GM20431 (cell line): ENCODE data around the gene HOXC6.
"Not testable (repeated sequence)": the region's sequence is repeated elsewhere in the genome, so short reads cannot be mapped to it uniquely, and the experiment has no call there.

Experiments
- in situ Hi-C: fragments of 300-500 bp; cut with MseI, MboI; formaldehyde crosslinking; loops from one replicate; pipeline ENCODE4 v1.15.0; 2020; ENCODE audit warnings: low sequenced_read_pairs; ENCODE audit not compliant: unreplicated experiment

HOXC6 gene

DNA sequence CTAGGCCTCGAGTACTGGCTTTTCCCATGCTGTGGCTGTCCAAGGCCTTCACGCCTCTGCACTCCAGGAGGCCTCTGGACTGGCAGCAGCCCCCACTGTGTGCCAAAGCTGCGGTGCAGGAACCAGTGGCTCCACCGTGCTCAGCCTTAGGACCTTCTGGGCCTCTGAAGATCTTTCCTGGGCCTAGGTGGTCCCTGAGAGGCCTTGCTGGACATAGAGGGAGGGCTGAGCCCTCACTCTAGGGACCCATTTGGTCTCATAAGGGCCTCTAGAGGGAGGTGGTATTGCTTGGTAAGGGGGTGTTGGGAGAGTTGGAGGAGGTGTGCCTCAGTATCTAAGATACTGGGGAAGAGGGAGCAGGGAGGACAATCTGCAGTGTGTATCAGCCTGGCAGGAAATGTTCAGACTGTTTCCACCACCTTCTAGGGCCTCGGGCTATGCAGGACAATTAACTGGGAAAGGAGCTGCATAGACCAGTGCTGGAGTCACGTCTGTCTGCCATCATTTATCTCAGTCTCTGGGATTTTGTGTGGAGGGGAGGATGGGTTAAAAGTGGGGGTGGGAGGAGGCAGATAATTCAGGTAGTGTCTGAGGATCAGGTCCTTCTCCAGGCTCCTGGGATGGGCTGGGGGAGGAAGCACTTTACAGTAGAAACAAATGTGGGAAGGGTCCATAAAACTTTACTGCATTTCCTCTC, 7.5 kb downstream of the HOXC6 start:
- in situ Hi-C loops: loop anchor here (10.0 kb wide), 1 partner anchor 159 kb away; no protein-coding TSS in a partner anchor

DNA sequence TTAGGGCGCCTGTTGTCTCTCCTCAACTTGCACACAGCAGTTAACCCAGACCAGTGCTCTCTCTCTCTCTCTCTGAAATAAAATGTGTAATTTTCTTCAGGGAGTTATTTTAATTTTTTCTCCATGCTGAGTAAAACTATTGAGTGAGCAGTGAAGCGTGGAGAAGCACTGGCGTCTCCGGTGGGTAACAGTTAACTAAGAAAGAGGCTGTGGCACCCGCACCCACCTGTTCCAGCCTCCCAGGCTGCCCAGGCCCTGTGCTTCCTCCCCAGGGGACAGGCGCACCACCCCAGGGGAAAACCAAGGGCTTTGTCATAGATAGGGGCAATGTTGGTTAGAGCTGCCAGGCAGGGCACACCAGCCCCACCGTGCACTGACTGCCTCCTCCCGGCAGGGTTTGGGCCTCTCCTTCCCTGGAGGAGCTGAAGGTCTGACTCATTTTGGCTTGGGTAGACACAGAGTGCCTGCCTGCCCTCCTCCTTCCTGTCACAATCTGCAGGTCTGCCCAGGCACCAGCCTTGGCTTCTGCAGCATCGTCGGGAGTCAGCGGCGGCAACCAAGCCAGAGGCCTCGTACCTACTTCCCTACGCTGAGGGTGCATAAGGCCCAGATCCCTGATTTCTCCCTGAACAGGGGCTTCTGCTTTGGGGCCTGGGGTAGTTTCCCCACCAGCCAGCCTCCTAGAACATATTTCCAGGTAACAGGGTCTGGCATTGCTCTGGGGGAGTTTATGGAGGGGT, 8.6 kb downstream of the HOXC6 start:
- in situ Hi-C loops: loop anchor here (10.0 kb wide), 1 partner anchor 158 kb away; no protein-coding TSS in a partner anchor

DNA sequence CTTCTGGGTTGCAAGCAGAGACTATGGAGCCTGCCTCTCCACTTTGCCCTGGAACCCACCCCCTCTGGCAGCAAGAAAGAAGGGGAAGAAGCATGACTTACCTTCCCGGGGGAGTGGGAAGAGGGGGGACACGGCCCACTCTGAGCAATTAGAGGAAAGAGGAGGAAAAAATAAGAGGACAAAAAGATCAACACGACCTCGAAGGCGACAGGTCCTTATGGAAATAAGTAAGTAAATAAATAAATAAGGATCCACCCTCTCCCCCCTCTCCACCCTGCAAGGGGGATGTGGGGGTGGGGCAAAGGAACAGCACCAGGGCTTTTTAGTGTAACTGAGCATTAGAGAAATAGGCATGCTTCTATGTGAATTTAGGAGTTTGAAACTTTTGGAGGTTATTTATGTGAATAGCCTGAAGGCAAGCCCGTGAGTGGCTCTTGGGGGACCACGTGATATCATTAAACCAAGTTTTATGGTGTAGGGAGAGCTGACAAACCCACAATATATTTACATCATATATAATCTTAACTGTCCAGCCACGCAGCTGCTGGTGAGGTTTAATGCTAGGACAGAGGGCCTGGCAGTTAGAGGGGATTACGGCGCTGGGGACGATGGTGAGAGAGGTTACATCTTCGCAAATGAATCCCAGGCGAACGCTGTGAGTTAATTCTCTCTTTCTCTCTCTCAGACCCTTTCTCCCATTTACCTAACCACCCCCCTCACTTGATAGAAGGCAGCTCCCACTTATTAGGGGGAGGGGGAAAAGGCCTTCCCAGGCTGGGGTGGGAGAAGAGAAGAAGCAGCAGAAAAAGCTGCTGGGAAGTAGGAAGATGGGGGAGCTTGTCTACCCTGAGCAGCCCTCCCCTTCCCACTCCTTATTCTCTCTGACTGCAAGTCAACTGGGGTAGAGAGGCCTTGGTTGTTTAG, 9.4 kb downstream of the HOXC6 start:
- in situ Hi-C loops: loop anchor here (10.0 kb wide), 1 partner anchor 157 kb away; no protein-coding TSS in a partner anchor

DNA sequence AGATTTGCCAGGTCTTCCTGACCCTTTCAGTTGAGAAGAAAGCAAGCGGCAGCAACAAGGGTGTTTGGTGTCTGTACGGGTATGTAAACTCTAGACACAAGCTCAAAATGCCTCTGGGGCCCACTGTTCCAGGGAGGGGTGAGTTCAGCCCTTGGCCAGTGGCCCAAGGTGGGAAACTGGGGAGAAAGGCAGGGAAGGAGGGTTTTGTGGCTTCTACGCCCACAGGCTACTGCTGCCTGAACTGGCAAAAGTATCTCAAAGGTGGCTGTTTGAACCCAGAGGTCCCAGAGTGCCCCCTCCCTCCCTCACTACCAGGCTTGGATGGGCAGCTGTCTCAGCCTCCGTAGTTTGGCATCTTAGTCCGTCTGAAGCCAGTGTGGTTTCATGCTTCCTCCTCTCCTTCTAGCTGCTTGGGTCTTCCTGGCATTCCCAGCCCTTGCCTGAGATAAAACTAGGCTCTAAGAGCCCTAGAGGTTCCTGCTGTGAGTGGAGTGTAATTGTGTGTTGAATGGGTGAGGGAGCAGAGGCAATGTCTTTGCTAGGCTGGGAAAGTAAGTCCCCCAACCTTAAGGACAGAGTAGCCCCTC, 10.1 kb downstream of the HOXC6 start:
- in situ Hi-C loops: loop anchor here (10.0 kb wide), 1 partner anchor 156 kb away; no protein-coding TSS in a partner anchor

DNA sequence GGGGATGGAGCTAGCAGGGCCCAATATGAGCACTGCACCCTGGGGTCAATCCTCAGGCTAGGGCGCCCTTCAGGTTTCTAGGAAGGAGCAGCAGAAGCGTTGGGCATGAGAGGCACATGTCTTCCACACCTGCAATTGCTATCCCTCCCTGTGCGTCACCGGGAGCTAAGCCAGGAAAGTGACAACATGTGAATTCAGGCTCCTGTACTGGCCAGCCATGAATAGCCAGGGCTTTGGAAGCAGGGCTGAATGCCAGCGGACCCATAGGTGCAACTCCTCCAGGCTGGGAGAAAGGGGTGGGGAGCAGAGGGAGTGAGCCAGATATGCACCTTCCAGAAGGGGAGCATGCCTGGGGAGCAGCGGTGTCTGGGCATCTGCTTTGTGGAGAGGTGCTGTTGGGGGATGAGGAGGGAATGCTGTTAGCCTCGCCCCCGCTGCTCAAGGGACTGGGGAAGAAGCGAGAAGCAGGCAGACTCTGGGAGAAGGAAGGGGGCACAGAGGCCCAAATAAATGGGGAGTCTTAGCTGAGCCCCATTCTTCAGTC, 10.7 kb downstream of the HOXC6 start:
- in situ Hi-C loops: loop anchor here (10.0 kb wide), 1 partner anchor 156 kb away; no protein-coding TSS in a partner anchor

DNA sequence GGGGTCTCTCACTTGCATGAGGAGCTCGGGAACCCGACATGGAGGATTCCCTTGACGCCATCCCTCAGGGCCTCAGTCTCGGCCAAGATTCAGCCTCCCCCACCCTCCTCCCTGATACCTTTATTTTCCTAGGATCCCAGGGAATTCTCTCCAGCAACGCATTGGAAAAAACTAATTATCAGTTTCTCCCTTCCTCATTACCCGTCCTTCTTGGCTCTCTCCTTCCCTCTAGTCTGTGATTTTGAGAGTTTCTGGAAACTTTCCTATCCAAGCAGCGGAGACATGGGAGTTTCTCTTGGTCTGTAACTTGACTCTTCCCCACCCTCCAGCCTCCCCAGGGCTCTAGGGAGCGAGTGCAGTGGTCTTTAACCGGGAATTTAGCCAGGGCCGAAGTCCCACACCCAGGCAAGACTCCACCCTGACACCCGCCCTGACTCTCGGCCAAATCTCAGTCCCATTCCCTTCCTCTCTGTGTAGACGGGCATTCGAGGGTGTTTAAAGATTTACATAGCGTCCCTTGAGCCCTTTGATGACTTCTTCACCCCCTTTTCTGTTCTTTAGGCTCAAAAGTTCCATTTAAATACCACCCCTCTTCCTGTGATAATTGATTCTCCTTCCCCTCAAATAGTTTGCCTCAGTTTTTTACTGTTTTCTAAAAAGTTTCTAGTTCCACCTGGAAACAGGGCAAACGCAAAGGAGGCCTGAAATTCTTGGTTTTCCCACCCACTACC, 11.3 kb downstream of the HOXC6 start:
- in situ Hi-C loops: loop anchor here (10.0 kb wide), 1 partner anchor 155 kb away; no protein-coding TSS in a partner anchor

DNA sequence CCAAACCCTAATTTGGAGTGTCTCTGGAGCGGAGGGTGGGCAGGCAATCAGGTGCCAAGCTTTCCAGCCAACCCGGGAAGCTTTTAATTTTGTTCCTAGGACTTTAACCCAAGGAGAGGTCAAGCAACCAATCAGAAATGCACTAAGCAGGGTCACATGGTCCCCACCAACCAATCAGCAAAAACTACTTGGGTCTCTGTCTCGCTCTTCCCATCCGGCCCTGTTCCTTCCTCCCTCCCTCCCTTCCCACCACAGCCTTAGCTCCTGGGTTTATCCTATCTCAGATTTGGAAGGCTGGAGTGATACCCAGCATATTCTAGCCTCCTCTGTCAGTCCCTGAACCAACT, 11.9 kb downstream of the HOXC6 start:
- in situ Hi-C loops: no loop called here

DNA sequence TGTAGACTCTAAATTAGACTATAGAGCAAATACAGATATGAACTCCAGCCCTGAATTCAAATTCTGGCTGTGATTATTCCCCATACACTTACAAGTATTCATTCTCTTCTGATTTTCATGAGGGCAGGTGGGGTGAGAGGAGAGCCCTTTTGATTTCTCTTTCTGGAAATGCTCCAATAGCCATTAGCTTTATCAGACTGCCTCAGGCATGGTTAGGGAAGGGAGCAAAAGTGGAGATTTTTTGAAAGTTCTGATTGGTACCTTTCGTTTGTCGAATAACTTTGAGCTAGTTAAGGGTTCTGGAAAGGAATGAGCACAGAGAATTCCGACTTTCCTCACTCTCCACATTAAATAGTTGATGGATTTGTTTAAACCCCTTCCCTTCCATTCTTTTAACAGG, 12.4 kb downstream of the HOXC6 start:
- in situ Hi-C loops: no loop called here

DNA sequence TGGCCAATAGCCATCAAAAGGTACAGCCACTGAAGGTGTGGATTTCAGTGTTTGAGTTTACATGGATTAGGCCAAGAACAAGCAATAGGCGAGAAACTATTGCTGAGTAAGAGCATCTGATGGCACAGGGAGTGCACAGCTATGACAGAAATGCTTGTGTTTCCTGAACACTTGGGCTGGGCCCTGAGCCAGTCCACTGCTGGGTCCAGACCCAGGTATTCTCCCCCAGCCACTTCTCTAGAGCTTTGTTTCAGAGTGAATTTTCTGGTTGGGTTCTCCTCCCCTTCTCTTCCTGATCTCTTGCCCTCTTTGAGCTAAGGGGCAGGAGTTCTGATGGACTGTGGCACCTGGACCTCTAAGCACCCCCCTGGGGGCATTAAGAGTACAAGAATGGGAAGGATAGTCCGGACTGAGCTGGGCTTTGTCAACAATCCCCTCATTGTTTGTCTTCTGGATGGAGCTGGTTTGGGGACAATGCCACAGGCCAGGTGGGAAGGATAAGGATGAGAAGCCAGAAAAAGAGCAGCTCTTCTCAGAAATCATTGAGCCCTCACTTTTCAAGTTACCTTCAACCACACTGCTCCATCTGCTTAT, 13.0 kb downstream of the HOXC6 start:
- in situ Hi-C loops: no loop called here

DNA sequence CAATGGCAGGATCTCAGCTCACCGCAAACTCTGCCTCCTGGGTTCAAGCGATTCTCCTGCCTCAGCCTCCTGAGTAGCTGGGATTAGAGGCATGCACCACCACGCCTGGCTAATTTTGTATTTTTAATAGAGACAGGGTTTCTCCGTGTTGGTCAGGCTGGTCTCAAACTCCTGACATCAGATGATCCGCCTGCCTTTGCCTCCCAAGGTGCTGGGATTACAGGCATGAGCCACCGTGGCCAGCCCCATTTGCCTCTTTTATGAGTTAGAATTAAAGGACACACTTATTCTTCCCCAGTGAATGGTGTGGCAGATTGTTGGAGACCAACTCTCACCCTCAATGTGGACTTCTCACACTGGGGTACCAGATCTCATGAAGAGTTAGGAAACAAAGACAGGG, 13.8 kb downstream of the HOXC6 start:
- in situ Hi-C loops: not testable (repeated sequence)

DNA sequence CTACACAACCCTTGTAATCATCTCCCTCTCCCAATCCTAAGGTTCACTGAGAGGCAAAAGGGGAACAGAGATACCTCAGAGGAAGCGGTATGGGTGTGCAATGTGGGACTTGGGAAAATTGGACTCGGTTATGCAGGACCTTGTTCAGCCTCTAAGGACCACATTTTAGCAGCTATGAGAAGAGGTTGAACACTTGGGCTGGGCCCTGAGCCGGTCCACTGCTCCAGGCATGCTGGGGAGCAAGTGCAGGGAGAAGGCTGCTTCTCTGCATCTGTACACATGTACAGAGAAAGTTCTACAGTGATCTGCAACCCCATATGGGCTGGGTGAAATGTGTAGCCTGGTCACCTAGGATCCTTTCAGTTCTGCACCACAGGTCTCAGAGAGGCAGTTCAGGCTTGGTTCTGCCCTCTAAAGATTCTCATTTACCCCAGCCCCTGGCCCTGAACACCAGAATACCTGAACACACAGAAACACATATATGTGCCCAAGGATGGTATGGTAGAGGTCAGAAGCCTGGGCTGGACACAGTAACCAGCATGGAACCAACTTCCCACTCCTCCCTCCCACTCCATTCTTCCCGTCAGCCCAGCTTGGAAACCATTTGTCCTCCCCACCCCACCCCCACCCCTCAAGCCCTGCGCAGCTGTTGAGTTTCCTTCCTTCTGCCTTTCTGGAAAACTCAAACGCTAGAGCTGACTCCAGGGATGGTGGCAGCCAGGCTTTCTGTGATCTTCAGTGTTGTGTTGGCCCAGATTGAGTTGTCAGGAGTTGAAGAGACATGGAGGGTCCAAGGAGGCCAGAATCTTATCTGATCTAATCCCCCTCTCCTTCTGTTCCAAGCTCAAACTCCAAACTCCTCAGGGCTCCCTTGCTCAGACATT, 15.0 kb downstream of the HOXC6 start:
- in situ Hi-C loops: no loop called here

DNA sequence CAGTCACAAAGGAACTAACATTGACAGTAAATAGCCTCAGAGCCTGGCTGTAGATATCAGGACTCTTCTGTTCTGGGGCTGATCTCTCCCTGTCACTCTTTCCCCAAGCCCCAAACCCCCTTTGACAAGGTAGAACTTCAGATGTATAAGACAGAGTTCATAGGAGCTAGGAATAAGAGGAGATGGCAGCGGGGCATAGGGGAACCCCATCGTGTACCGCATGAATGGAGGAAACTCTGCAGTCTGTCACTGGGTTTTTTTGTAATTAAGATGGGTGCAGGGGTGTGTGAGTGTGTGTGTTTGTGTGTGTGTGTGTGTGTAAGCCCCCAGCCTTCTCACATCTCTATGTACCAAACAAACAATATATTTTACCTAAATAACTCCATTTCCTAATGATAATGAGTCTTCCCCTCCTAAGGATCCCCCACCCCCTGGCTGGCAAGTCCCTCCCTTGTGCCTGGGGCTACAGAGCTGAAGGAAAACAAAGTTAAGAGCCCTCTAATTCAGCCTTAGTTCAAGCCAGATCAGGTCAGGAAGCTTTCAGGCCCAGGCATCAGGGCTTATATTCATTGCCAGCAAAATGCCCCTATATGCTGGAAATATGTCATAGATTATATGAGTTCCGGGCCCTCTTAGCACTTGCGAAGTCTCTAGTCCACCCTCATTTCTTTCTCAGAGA, 16.3 kb downstream of the HOXC6 start:
- in situ Hi-C loops: no loop called here

DNA sequence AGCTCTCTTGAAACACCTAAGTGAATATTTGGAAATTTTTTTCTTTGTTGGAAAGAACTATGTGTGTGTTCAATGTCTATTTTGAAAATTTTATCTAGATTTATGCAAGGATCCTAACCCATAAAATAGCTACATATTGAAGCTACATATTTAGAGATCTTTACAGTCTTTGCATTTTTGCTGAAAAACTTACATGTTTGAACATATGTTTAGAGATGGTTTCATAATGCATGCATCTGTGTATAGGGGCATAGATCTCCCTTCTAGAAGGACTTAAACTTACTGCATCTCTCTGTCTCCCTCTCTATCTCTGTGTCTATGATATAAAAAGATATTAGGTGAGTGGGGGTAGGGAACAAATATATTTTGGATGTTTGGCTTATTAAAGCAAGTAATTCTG, 17.2 kb downstream of the HOXC6 start:
- in situ Hi-C loops: no loop called here

DNA sequence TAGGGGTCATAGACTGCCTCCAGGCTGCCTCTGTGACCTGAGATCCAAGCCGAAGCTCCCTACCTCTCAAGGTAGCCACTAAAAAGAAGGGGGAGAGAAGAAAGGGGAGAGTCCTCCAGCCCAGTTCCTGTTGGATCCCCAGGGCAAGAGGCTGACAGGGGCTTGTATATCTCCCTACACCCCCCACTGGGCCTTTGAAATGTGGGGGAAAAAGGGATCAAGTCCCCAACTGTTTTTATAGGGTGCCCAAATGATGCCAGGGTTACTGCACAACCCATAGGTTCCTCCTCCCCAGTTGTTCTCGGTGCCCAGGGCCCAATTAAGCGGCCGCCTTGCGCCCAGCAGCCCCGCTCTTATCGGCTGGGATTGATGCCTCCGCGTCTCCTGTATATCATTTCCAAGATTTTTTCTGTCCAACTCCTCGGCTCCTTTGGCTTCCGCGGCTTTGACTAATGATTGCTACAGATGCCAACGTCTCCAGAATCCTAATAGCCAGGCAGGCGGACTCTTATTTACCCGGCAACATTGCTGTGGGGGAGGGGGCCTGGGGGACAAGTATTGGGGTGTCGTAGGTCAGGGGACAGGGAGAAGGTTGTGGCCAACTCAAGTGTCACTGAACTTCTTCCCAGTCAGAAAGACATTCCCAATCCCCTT, 17.8 kb downstream of the HOXC6 start:
- in situ Hi-C loops: no loop called here

DNA sequence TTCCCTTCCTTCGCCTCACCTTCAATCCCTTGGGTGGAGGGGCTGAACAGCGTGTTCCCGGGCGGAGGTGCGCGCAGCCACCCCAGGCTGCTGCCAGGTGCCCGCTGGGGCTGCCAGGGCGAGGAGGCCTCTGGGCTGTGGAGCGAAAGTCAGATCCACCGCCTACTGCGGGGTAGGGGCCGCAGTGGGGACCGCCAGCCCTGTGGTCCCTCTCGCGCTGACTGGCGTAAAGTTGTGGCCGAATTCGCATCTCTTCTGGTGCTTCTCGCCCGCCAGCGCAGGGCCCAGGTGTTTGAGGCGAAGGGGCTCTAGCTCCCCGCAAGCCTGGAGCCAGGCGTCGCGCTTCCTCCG, 18.5 kb downstream of the HOXC6 start:
- in situ Hi-C loops: no loop called here

DNA sequence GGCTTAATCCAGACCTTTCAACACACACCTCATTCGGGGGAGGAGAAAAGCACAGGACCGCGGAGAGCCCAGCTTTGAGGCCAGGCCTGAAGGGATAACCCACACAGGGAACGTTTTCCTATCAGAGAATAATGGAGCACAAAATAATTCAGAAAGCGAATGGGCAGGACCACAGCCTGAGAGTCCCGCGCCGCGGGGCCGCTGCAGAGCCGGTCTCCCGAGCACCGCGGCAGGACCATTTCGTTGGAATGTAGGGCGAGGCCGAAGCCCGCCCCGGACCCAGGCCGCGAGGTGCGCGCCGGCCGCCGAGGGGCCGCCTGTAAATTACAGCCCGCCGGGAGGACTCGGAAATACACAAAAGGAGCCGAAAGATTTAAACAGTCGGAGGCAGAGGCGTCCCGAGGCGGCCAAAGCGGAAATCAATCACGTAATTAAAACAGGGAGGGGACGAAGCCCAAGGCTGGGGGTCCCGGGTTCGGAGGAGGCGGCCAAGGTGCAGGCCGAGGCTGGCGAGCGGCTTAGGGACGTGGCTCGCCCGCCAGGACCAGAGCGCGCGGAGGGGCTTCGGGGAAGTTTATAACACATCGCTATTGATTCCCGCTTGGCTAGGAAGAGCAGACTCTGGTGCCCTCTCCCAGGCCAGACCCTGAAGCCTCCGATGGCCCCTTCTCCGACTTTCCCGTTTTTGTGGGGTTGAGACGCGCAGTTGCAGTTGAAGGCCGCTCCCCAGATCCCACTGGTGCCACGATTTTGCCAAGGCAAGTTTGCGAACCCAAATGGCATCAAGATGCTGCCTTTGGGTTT, 19.1 kb downstream of the HOXC6 start:
- in situ Hi-C loops: no loop called here
